Hematopoietic multipotent progenitor cell (in vitro differentiated cells): ENCODE results near the gene CYP19A1. TPM values are rescaled to one million over a fixed set of nuclear protein-coding genes. Genes with fewer than 3 reads are reported as not detected.

ENCODE experiments used
- DNase-seq, 3 donors: peaks; one replicate each; pipeline ENCODE4 v3.0.0-alpha.2; 2011 to 2015; ENCODE audit warnings: low read depth in 2 of 3, low spot score in 2 of 3
- small RNA-seq: library from RNA; depleted of rRNA; stranded (forward); fragments of <200 nt; gene quantifications from one replicate; pipeline ENCODE3, GENCODE V24; 2012
- total RNA-seq: library from RNA; depleted of rRNA; stranded (reverse); fragments of >200 nt; gene quantifications from one replicate; pipeline ENCODE4 v1.2.3, GENCODE V29; 2012

Gene CYP19A1
- total RNA-seq, 1 donor, result not detected

GRCh38 chr15:51160484-51160883 lies 177.9 kb downstream of the CYP19A1 start:
- DNase-seq, result no peak

Small RNA genes lying within 50 kb of the gene (small RNA-seq; reads per million reads assigned to genes)
- gene AC020891.4 (not detected), gene MIR4713 (not detected), gene MIR7973-1 (not detected)

Other genes starting within 250 kb of the CYP19A1 start
- gene TNFAIP8L3, start 243.7 kb downstream of the CYP19A1 start, total RNA-seq, result not detected
- gene GLDN, start 3.1 kb upstream of the CYP19A1 start, total RNA-seq, result under 0.01 TPM